GM12878 (cell line): ENCODE measurements around the gene AKAP5.

Experiments used
- CTCF ChIP-seq, 3 experiments: IDR thresholded peaks in 2 of 3; conservative IDR thresholded peaks in 1 of 3; 2 replicates each; pipeline ENCODE4 v1.5.1; 2011; ENCODE audit warnings: low read depth in 3 of 3, low read length in 3 of 3, mild to moderate bottlenecking in 3 of 3, control low read depth in 2 of 3, moderate library complexity in 2 of 3, inconsistent platforms in 1 of 3, mixed read lengths in 1 of 3; ENCODE audit not compliant: control insufficient read depth in 2 of 3, insufficient read depth in 1 of 3; ENCODE audit errors: extremely low read depth in 1 of 3
- ESRRA ChIP-seq: IDR thresholded peaks from 2 replicates; pipeline ENCODE4 v1.6.1; 2012; ENCODE audit warnings: mild to moderate bottlenecking, low read length, improper control_type of control experiment
- JUND ChIP-seq: IDR thresholded peaks from 2 replicates; pipeline ENCODE4 v1.6.1; 2012; ENCODE audit warnings: low read depth, mild to moderate bottlenecking, low read length, improper control_type of control experiment, moderate library complexity
- NFYB ChIP-seq: IDR thresholded peaks from 2 replicates; pipeline ENCODE4 v1.6.1; 2011; ENCODE audit warnings: low read depth, mild to moderate bottlenecking, low read length, improper control_type of control experiment, moderate library complexity; ENCODE audit not compliant: insufficient read depth
- NR2C2 ChIP-seq: IDR thresholded peaks from 2 replicates; pipeline ENCODE4 v1.6.1; 2011; ENCODE audit warnings: borderline replicate concordance, low read depth; ENCODE audit not compliant: control insufficient read depth, insufficient read length
- NR2F1 ChIP-seq: fragments of 450-650 bp; conservative IDR thresholded peaks from 2 replicates; pipeline ENCODE4 v1.6.1; 2017; ENCODE audit warnings: mild to moderate bottlenecking
- RAD21 ChIP-seq: IDR thresholded peaks from 2 replicates; pipeline ENCODE4 v1.6.1; 2011; ENCODE audit warnings: mild to moderate bottlenecking, low read depth, low read length, moderate library complexity; ENCODE audit not compliant: insufficient read depth

- TF ChIP-seq JUND (no peak), RAD21 (no peak), NFYB (no peak), CTCF (IDR thresholded peaks at IDR 0.05 in 2 of 3, conservative IDR thresholded peaks at IDR 0.05 in 1 of 3; ENCODE audit: control insufficient read depth in 2 of 3, extremely low read depth in 1 of 3, insufficient read depth in 1 of 3, low read depth in 3 of 3, low read length in 3 of 3) (no peak), NR2F1 (no peak), NR2C2 (no peak), ESRRA (no peak)
Observed at GRCh38 chr14:64422005-64422404, 43.3 kb upstream of the AKAP5 start.
